ENCODE results near the gene PLN.

Gene PLN

DNA sequence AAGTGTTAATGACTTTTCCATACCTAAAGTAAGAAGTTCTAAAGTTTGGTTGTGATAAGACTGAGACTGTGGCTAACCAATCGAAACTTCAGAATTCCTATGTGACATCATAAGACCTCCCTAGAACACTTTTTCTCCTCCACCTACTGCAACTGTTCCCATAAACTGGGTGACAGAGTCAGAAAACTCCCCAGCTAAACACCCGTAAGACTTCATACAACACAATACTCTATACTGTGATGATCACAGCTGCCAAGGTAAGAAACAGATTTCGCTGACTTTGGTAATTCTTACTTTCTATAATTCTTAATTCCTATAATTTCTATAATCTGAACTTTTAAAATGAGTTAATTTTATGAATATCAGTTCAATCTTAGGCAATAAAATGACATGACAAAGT is at the start of gene PLN:
PLN (plus strand) TSS at position 161 of the 400 bp plus-strand sequence. CDS start 10,626 bp downstream, outside the sequence.
- DNase-seq (ENCODE audit: low read depth in 2 of 2), result no peak

- DNase-seq (ENCODE audit: low read depth in 2 of 2), result no peak
Observed at GRCh38 chr6:118500130-118501015, 47.7 kb upstream of the PLN start.

GRCh38 chr6:118501099-118501498 is 47.0 kb upstream of the PLN start:
- DNase-seq (ENCODE audit: low read depth in 2 of 2), result no peak

GRCh38 chr6:118501765-118502164 is 46.3 kb upstream of the PLN start:
- no peak for DNase-seq (ENCODE audit: low read depth in 2 of 2)

- DNase-seq (ENCODE audit: low read depth in 2 of 2), result no peak
Observed at GRCh38 chr6:118502169-118502568, 45.9 kb upstream of the PLN start.

GRCh38 chr6:118504611-118505010 is 43.5 kb upstream of the PLN start:
- no peak for DNase-seq (ENCODE audit: low read depth in 2 of 2)

GRCh38 chr6:118505656-118506055 is 42.4 kb upstream of the PLN start:
- no peak for DNase-seq (ENCODE audit: low read depth in 2 of 2)

- no peak for DNase-seq (ENCODE audit: low read depth in 2 of 2)
Observed at GRCh38 chr6:118506071-118506638, 41.9 kb upstream of the PLN start.

DNA sequence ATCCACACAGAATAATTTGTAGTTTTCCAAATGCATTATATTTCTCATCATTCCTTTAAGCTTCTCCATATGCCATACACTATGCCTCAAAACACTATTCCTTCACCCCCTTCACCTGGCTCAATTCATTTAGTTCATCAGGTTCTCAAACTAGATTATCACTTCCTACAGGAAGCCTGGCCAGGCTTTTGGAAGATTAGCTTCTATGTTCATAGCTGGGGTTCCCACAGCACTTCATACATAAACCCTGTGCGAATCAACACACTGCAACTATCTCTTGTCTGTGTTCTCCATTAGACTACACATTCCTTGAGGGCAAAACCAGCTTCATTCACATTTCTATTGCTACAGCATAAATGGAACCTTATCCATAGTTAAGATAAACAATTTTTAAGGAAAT is 40.5 kb upstream of the PLN start:
- no peak for DNase-seq (ENCODE audit: low read depth in 2 of 2)

DNA sequence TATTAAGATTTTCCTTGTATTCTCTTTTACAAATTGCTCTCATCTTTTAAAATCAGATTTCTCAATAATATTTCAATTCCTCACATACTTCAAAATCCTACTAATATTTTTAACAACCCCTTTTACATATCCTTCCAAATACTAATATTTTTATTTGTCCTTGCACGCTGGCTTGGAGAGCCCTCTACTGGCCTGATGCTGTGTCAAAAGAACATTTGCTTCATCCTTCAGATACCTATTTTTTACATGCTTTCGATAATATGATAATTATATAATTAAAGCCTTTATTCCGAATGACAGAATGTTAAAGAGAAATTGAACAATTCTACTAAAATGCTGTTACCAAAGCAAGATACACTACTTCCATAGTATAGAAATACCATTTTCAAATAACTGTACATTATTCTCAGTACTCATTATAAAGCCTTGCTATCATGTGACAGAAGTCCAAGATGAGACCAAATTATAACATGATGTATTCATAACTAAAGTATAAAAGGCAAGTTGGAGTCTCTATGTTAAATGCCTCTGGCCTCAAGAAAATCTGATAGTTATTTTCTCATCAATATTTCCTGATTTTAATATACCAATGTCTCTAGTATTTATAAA is 39.0 kb upstream of the PLN start:
- DNase-seq (ENCODE audit: low read depth in 2 of 2), result no peak

DNA sequence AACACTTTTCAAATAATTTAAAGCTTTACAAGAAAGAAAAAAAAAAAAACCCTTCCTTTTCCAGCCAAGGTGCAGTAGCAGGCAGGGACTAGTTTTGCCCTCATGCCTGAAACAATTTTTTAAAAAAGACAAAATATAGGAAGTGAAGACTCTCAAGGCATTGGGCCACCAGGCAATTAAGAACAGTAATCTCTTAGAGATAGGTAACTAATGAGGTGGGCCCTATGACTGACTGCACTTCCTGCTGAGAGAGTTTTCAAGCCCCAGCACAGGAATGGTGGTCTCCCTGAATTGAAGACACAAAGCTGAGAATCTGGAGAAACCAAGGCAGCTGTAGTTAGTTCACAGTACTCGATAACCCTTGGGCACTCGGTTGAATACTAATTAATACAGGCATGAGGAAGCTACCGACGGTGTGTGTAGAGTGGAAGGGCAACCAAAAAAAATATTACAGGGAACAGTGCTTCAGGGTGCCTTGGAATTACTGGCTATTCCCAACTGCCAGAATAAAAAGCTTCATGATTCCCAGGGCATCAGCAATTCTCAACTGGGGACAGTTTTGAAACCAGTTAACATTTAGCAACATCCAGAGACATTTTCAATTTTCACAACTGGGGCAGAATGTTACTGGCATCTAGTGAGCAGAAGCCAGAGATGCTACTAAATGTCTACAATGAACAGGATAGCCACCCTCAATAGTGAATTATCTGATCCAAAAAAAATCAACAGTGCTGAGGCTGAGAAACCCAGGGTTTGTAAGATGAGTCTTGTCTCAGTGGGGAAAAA is 36.0 kb upstream of the PLN start:
- no peak for DNase-seq (ENCODE audit: low read depth in 2 of 2)

GRCh38 chr6:118514689-118515088 is 33.4 kb upstream of the PLN start:
- no peak for DNase-seq (ENCODE audit: low read depth in 2 of 2)

GRCh38 chr6:118522422-118522821 is 25.7 kb upstream of the PLN start:
- DNase-seq (ENCODE audit: low read depth in 2 of 2), result no peak

GRCh38 chr6:118523216-118523615 is 24.9 kb upstream of the PLN start:
- no peak for DNase-seq (ENCODE audit: low read depth in 2 of 2)

- DNase-seq (ENCODE audit: low read depth in 2 of 2), result no peak
Observed at GRCh38 chr6:118524686-118525085, 23.4 kb upstream of the PLN start.

DNA sequence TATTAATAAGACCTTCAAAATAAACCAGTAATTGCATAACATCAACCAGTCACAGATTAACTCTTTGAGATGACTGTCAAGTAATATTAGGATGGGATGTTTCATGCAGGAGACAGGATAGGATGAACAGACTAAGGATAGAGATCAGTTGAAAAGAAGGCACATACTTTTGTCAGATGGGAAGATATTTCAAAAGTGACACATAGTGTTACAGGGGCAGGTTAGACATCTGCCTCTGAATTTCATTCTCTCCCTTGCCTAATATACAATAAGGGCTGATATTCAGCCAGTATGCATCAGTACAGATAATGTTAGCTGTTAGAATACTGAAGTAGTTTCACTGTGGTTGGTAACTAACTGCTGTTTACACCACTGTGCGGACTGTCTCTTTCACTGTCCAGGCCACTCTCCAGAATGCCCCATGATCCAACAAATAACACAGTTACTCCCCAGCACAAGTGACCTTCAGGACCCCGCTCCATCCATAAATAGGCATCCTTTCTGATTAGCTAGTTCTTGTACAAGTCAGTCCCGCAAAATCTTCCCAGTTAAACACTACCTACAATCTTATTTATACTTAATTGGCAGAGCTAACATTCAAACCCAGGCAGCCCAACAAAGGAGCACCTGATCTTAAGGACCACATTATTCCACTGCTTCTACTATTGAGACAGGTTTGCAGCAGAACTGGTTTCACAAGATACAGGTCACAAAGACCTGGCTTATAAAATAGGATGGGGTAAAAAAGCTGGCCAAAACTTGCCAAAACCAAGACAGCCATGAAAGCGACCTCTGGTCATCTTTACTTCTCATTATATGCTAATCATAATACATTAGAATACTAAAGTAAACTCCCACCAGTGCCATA is 21.9 kb upstream of the PLN start:
- no peak for DNase-seq (ENCODE audit: low read depth in 2 of 2)

- DNase-seq (ENCODE audit: low read depth in 2 of 2), result no peak
Observed at GRCh38 chr6:118528129-118528528, 20.0 kb upstream of the PLN start.

GRCh38 chr6:118529756-118530155 is 18.3 kb upstream of the PLN start:
- DNase-seq (ENCODE audit: low read depth in 2 of 2), result no peak

- DNase-seq (ENCODE audit: low read depth in 2 of 2), result no peak
Observed at GRCh38 chr6:118530942-118531341, 17.2 kb upstream of the PLN start.

DNA sequence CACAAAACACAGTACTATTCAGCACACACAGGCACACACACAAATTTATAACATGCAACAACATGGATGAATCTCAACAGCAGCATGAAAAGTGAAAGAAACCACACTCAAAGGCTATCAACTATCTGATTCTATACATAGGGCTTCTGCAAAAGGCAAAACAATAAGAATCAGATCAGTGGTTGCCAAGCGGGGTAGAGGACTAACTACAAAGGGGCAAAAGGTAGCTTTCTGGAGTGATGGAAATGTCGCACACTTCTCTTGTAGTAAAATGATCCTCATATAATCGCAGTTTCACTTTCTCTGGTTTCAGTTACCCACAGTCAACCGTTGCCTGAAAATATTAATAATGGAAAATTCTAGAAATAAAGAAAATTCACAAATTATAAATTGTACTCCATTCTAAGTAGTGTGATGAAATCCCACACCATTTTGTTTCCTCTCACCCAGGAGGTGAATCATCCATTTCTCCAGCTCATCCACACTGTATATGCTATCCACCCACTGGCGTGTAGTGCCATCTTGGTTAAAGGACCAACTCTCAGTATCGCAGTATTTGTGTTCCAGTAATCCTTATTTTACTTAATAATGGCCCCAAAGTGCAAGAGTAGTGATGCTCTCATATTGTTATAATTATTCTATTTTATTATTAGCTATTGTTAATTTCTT is 12.8 kb upstream of the PLN start:
- DNase-seq (ENCODE audit: low read depth in 2 of 2), result no peak

DNA sequence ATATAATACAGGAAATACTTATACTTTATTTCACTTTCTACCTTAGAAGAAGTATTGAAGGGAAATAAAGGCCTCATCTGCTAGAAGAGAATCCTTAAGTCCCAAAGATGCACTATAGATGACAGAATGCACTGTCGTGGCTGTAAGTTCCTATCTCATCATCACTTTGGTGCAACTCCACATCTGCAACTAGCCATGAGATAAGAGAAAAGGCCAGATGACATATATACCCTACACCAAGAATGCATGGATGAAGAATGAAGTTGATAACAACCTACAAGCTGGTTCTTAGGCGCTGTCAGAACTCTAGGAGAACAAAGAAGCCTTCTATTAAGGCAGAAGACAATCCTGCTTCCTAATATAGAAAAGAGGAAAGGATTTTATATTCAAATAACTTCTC is 11.6 kb upstream of the PLN start:
- DNase-seq (ENCODE audit: low read depth in 2 of 2), result no peak
